Stimulated activated CD8-positive, alpha-beta memory T cell treated with anti-CD3 and anti-CD28 coated beads, Interleukin-4, amount 100 ng/mL, for 1 hour (primary cell): ENCODE results near the gene PCDHGA9.
"Not testable (repeated sequence)": the region's sequence is repeated elsewhere in the genome, so short reads cannot be mapped to it uniquely, and the experiment has no call there.

Experiments used
- DNase-seq, 2 donors: peaks; one replicate each; pipeline ENCODE4 v3.0.0-alpha.2; 2020; ENCODE audit warnings: low read depth in 2 of 2, low spot score in 1 of 2

Gene PCDHGA9

GRCh38 chr5:141383345-141383744, 19.2 kb upstream of the PCDHGA9 start:
- DNase-seq, result no peak

DNA sequence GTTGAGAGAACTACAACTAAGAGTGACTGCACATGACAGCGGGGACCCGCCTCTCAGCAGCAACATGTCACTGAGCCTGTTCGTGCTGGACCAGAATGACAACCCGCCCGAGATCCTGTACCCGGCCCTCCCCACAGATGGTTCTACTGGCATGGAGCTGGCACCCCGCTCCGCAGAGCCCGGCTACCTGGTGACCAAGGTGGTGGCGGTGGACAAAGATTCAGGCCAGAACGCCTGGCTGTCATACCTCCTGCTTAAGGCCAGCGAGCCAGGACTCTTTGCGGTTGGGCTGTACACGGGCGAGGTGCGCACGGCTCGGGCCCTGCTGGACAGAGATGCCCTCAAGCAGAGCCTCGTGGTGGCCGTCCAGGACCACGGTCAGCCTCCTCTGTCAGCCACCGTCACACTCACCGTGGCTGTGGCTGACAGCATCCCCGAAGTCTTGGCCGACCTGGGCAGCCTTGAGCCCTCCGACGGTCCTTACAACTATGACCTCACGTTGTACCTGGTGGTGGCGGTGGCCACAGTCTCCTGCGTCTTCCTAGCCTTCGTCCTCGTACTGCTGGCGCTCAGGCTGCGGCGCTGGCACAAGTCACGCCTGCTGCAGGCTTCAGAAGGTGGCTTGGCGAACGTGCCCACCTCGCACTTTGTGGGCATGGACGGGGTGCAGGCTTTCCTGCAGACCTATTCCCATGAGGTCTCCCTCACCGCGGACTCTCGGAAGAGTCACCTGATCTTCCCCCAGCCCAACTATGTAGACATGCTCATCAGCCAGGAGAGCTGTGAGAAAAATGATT, 17.9 kb upstream of the PCDHGA9 start:
- DNase-seq, result no peak

DNA sequence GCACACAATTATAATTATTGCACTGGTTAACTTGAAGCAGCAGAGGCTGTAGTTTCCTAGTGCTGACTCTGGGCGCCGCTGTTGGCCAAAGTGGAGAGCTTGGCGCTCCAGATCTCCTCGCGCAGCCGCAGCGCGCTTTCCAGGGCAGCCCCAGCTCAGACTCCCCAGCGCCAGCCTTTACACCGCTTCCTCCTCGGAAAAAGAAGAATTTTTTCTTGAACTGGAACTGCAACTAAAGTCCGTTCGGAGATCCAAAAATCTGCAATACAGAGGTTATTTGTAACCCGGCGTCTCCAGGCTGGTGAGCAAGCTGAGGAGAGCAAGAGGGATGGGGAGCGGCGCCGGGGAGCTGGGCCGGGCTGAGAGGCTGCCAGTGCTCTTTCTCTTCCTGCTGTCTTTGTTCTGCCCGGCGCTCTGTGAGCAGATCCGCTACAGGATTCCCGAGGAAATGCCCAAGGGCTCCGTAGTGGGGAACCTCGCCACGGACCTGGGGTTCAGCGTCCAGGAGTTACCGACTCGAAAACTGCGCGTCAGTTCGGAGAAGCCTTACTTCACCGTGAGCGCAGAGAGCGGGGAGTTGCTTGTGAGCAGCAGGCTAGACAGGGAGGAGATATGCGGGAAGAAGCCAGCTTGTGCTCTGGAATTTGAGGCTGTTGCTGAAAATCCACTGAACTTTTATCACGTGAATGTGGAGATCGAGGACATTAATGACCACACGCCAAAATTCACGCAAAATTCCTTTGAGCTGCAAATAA, 14.8 kb upstream of the PCDHGA9 start, which contains the start of gene PCDHGB4:
PCDHGB4 (plus strand) TSS at position 142 of the 755 bp plus-strand sequence; CDS start at position 329, 187 bp downstream.
- not testable (repeated sequence) for DNase-seq

DNA sequence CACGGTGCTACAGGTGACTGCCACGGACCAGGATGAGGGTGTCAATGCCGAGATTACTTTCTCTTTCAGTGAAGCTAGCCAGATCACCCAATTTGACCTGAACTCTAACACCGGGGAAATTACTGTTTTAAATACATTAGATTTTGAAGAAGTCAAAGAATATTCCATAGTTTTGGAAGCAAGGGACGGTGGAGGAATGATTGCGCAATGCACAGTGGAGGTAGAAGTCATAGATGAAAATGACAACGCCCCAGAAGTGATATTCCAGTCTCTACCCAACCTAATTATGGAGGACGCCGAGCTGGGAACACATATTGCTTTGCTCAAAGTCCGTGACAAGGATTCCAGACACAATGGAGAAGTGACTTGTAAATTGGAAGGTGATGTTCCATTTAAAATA, 13.9 kb upstream of the PCDHGA9 start:
- DNase-seq, result no peak

DNA sequence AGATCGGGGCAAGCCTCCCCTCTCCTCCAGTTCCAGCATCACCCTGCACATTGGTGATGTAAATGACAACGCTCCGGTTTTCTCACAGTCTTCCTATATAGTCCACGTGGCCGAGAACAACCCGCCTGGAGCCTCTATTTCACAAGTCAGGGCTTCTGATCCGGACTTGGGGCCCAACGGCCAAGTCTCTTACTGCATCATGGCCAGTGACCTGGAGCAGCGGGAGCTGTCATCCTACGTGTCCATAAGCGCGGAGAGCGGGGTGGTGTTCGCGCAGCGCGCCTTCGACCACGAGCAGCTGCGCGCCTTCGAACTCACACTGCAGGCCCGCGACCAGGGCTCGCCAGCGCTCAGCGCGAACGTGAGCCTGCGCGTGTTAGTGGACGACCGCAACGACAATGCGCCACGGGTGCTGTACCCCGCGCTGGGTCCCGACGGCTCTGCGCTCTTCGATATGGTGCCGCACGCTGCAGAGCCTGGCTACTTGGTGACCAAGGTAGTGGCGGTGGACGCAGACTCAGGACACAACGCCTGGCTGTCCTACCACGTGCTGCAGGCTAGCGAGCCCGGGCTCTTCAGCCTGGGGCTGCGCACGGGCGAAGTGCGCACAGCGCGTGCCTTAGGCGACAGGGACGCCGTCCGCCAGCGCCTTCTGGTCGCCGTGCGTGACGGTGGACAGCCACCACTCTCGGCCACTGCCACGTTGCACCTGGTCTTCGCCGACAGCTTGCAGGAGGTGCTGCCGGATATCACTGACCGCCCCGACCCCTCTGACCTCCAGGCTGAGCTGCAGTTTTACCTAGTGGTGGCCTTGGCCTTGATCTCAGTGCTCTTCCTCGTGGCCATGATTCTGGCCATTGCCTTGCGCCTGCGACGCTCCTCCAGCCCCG, 13.2 kb upstream of the PCDHGA9 start:
- DNase-seq, result no peak

GRCh38 chr5:141392429-141393198, 10.0 kb upstream of the PCDHGA9 start, which contains the start of gene PCDHGA8:
PCDHGA8 (plus strand) TSS chr5:141392633; CDS start chr5:141392814, 181 bp downstream.
- DNase-seq, result no peak

DNA sequence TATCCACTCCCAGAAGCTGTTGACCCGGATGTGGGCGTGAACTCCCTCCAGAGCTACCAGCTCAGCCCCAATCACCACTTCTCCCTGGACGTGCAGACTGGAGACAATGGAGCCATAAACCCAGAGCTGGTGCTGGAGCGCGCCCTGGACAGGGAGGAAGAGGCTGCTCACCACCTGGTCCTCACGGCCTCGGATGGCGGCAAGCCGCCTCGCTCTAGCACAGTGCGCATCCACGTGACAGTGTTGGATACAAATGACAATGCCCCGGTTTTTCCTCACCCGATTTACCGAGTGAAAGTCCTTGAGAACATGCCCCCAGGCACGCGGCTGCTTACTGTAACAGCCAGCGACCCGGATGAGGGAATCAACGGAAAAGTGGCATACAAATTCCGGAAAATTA, 9.3 kb upstream of the PCDHGA9 start:
- no peak for DNase-seq

GRCh38 chr5:141394401-141395187, 8.0 kb upstream of the PCDHGA9 start:
- DNase-seq, result not testable (repeated sequence)

DNA sequence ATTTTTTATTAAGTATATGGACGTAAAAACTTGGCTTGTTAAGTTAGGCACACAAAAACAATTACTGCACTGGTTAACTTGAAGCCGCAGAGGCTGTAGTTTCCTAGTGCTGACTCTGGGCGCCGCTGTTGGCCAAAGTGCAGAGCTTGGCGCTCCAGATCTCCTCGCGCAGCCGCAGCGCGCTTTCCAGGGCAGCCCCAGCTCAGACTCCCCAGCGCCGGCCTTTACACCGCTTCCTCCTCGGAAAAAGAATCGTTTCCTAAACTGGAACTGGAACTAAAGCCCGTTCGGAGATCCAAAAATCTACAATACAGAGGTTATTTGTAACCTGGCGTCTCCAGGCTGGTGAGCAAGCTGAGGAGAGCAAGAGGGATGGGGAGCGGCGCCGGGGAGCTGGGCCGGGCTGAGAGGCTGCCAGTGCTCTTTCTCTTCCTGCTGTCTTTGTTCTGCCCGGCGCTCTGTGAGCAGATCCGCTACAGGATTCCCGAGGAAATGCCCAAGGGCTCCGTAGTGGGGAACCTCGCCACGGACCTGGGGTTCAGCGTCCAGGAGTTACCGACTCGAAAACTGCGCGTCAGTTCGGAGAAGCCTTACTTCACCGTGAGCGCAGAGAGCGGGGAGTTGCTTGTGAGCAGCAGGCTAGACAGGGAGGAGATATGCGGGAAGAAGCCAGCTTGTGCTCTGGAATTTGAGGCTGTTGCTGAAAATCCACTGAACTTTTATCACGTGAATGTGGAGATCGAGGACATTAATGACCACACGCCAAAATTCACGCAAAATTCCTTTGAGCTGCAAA, 4.6 kb upstream of the PCDHGA9 start, which contains the start of gene PCDHGB5:
PCDHGB5 (plus strand) TSS at position 192 of the 796 bp plus-strand sequence; CDS start at position 373, 181 bp downstream.
- not testable (repeated sequence) for DNase-seq

GRCh38 chr5:141398608-141399007, 4.0 kb upstream of the PCDHGA9 start:
- DNase-seq, result no peak

- no peak for DNase-seq
Observed at GRCh38 chr5:141399555-141400258, 2.9 kb upstream of the PCDHGA9 start.

DNA sequence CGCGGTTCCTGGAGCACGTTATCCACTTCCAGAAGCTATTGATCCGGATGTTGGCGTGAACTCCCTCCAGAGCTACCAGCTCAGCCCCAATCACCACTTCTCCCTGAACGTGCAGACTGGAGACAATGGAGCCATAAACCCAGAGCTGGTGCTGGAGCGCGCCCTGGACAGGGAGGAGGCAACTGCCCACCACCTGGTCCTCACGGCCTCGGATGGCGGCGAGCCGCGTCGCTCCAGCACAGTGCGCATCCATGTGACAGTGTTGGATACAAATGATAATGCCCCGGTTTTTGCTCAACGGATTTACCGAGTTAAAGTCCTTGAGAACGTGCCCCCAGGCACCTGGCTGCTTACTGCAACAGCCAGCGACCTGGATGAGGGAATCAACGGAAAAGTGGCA, 809 bp downstream of the PCDHGA9 start:
- DNase-seq, result no peak

DNA sequence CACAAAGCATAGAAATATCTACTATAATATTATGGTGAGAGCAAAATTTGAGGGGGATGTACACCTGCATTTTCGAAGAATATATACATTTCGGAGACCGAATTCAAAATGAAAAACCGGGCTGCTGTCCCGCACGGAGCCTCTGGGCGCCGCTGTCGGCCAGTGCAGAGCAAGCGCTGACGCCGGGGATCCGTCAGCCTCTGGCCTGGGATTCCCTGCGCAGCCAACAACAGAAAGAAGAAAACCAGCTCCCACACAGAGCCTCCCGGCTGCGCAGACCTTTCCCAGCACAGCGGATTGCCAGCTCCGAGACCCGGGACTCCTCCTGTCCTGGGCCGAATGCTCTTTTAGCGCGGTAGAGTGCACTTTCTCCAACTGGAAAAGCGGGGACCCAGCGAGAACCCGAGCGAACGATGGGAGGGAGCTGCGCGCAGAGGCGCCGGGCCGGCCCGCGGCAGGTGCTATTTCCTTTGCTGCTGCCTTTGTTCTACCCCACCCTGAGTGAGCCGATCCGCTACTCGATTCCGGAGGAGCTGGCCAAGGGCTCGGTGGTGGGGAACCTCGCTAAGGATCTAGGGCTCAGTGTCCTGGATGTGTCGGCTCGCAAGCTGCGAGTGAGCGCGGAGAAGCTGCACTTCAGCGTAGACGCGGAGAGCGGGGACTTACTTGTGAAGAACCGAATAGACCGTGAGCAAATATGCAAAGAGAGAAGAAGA, 5.4 kb downstream of the PCDHGA9 start, which contains the start of gene PCDHGB6:
PCDHGB6 (plus strand) TSS at position 232 of the 716 bp plus-strand sequence; CDS start at position 414, 182 bp downstream.
- not testable (repeated sequence) for DNase-seq

- no peak for DNase-seq
Observed at GRCh38 chr5:141409598-141410306, 7.2 kb downstream of the PCDHGA9 start.

DNA sequence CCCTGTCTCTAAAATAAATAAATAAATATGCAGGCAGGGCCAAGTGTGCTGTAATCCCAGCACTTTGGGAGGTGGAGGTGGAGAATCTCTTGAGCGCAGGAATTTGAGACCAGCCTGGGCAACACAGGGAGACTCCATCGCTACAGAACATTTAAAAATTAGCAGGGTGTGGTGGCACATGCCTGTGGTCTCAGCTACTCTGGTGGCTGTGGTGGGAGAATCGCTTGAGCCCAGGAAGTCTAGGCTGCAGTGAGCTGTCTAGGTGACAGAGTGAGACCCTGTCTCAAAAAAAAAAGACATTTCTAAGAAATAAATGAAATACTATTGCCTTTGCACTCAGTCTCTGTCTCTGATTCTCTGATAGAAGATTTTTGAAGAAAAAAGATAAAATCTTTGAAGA, 9.0 kb downstream of the PCDHGA9 start:
- DNase-seq, result no peak

DNA sequence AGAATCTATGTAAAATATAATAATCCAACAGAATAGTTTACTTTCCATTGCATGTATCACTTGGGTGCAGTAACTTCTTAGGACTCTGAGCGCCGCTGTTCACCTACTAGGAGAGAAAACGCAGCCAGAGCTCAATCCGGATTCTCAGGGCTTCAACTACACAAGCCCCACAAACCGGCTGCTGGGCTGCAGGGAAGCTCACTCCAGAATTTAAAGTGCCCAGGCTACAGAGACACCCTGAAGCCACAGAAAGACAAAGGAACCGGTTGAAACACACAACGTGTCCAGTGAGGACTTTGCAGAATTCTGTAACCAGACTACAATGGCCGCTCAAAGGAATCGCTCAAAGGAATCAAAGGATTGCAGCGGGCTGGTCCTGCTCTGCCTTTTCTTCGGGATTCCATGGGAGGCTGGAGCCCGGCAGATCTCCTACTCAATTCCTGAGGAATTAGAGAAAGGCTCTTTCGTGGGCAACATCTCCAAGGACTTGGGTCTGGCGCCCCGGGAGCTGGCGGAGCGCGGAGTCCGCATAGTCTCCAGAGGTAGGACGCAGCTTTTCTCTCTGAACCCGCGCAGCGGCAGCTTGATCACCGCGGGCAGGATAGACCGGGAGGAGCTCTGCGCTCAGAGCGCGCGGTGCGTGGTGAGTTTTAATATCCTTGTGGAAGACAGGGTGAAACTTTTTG, 10.4 kb downstream of the PCDHGA9 start, which contains the start of gene PCDHGA10:
PCDHGA10 (plus strand) TSS at position 134 of the 686 bp plus-strand sequence; CDS start at position 323, 189 bp downstream.
- DNase-seq, result no peak
